T-cell (primary cell): ENCODE data around the gene SPINK5. TPM values are rescaled to one million over a fixed set of nuclear protein-coding genes. Genes with fewer than 3 reads are reported as not detected.

Source experiments
- ATAC-seq, 4 experiments: fragments of 200-7000 bp in 3 of 4; fragments of 150-1000 bp in 1 of 4; cut with Tn5 transposase; replicated peaks in 1 of 4; 1 replicate in 3 of 4; 2 replicates in 1 of 4; pipeline ENCODE4 v1.10.0; 2021; ENCODE audit warnings: moderate library complexity in 3 of 4, mild to moderate bottlenecking in 2 of 4, moderate number of reproducible peaks in 1 of 4
- CTCF ChIA-PET, 2 donors: fragments of 300-600 bp; sonication (Branson Sonifier 250); formaldehyde crosslinking; loops; one replicate each; lab custom pipeline; 2022; ENCODE audit warnings: antibody characterized with exemption in 2 of 2; lab: Charles Lee
- POLR2A ChIA-PET, 2 donors: fragments of 300-600 bp; sonication (Branson Sonifier 250); formaldehyde crosslinking; loops; one replicate each; lab custom pipeline; 2022; ENCODE audit warnings: antibody characterized with exemption in 2 of 2; lab: Charles Lee
- DNase-seq, 35 experiments: peaks; one replicate each; pipeline versions ENCODE4 v3.0.0 to v3.0.0-alpha.2; 2013 to 2023
- H3K27ac ChIP-seq: one replicate; pipeline ENCODE4 v1.5.1; 2013; ENCODE audit warnings: low read length
- H3K27me3 ChIP-seq, 2 experiments: replicated peaks in 1 of 2; 1 replicate in 1 of 2; 2 replicates in 1 of 2; pipeline versions ENCODE4 v1.6.1 to v1.7.0; 2013; ENCODE audit warnings: low read length in 1 of 2, mixed read lengths in 1 of 2; ENCODE audit not compliant: control insufficient read depth in 2 of 2, insufficient read depth in 2 of 2; ENCODE audit errors: extremely low read depth in 1 of 2
- H3K36me3 ChIP-seq, 2 donors: 1 replicate in 1 of 2; 2 replicates in 1 of 2; pipeline versions ENCODE4 v1.6.1 to v1.7.0; 2013; ENCODE audit warnings: low read length in 1 of 2; ENCODE audit not compliant: control insufficient read depth in 2 of 2, insufficient read depth in 1 of 2; ENCODE audit errors: extremely low read depth in 1 of 2
- H3K4me1 ChIP-seq, 2 experiments: 1 replicate in 1 of 2; 2 replicates in 1 of 2; pipeline versions ENCODE4 v1.6.1 to v1.7.0; 2013; ENCODE audit warnings: low read length in 2 of 2, mixed read lengths in 1 of 2; ENCODE audit not compliant: insufficient read depth in 2 of 2, control insufficient read depth in 1 of 2; ENCODE audit errors: extremely low read depth in 1 of 2
- H3K4me3 ChIP-seq, 2 donors: 1 replicate in 1 of 2; 2 replicates in 1 of 2; pipeline versions ENCODE4 v1.5.1 to v1.7.0; 2013; ENCODE audit warnings: mild to moderate bottlenecking in 2 of 2, low read length in 1 of 2, moderate library complexity in 1 of 2; ENCODE audit not compliant: control insufficient read depth in 1 of 2; ENCODE audit errors: extremely low read depth in 1 of 2
- H3K9me3 ChIP-seq: 2 replicates; pipeline ENCODE4 v1.7.0; 2013
- H3K27ac Mint-ChIP-seq, 2 donors: one replicate each; pipeline ENCODE4 v1.8.0; 2020 to 2021; ENCODE audit warnings: mild to moderate bottlenecking in 2 of 2, mixed read lengths in 2 of 2
- H3K27me3 Mint-ChIP-seq, 2 donors: one replicate each; pipeline ENCODE4 v1.8.0; 2021 to 2022; ENCODE audit warnings: mixed read lengths in 2 of 2
- H3K36me3 Mint-ChIP-seq: one replicate; pipeline ENCODE4 v1.8.0; 2021; ENCODE audit warnings: mixed read lengths
- H3K4me1 Mint-ChIP-seq, 3 donors: one replicate each; pipeline ENCODE4 v1.8.0; 2020 to 2022; ENCODE audit warnings: mixed read lengths in 3 of 3, mild to moderate bottlenecking in 1 of 3
- H3K4me3 Mint-ChIP-seq, 3 donors: one replicate each; pipeline ENCODE4 v1.8.0; 2020 to 2022; ENCODE audit warnings: mild to moderate bottlenecking in 3 of 3, mixed read lengths in 3 of 3, moderate library complexity in 3 of 3
- H3K9me3 Mint-ChIP-seq, 3 donors: one replicate each; pipeline ENCODE4 v1.8.0; 2020 to 2022; ENCODE audit warnings: mixed read lengths in 3 of 3
- WGBS: methylation state at CpG from one replicate; pipeline ENCODE4 v1.1.5; 2013; ENCODE audit warnings: missing lambda C conversion rate; ENCODE audit not compliant: insufficient coverage; 5-methylcytosine and 5-hydroxymethylcytosine counted together
- total RNA-seq, 35 experiments: library from RNA in 6 of 35; stranded (reverse) in 6 of 35; fragments of 120-200 nt in 1 of 35; gene quantifications; one replicate each; pipeline versions ENCODE4 v1.2.1 to v1.2.4 and lab custom pipeline; 2013 to 2026

The SPINK5 gene
- total RNA-seq, 5 donors from 2014 or later (not counting 1 experiment from before 2014, with no cell fraction given) = 0.07 TPM; not detected in 4

GRCh38 chr5:148072207-148072606 is 8.4 kb downstream of the SPINK5 start:
- H3K27ac Mint-ChIP-seq = no peak overlapping the region
- no peak overlapping the region for H3K4me3 ChIP-seq
- ChIA-PET CTCF (no interaction called here), POLR2A (no interaction called here)
- H3K4me1 Mint-ChIP-seq = no peaks in the 10 kb centered on the region
- H3K4me1 ChIP-seq = no peaks in the 10 kb centered on the region
- H3K27me3 ChIP-seq = no peaks in the 10 kb centered on the region
- no peak for ATAC-seq
- H3K4me3 Mint-ChIP-seq = no peak overlapping the region
- no peaks in the 10 kb centered on the region for H3K36me3 Mint-ChIP-seq
- no peak overlapping the region for H3K27ac ChIP-seq
- no peaks in the 10 kb centered on the region for H3K36me3 ChIP-seq
- WGBS = no CpG with 5 or more reads among the region's 2 CpGs
- peaks cover 0 to 3% of the 10 kb centered on the region in 2 donors for H3K27me3 Mint-ChIP-seq
- DNase-seq = no peak
- H3K9me3 Mint-ChIP-seq = peaks cover 3 to 13% (median 10%) of the 10 kb centered on the region in 3 donors
- no peaks in the 10 kb centered on the region for H3K9me3 ChIP-seq

- Mint-ChIP-seq H3K4me3 (no peak overlapping the region), H3K27ac (no peak overlapping the region), H3K36me3 (no peaks in the 10 kb centered on the region), H3K4me1 (no peaks in the 10 kb centered on the region), H3K27me3 (peaks cover 0 to 3% of the 10 kb centered on the region in 2 donors), H3K9me3 (peaks cover 3 to 13% (median 10%) of the 10 kb centered on the region in 3 donors)
- ATAC-seq (no peak), DNase-seq (no peak)
- H3K9me3 ChIP-seq = no peaks in the 10 kb centered on the region
- no peak overlapping the region for H3K4me3 ChIP-seq
- no peaks in the 10 kb centered on the region for H3K36me3 ChIP-seq
- POLR2A ChIA-PET = no interaction called here
- no peaks in the 10 kb centered on the region for H3K27me3 ChIP-seq
- CTCF ChIA-PET = no interaction called here
- no peaks in the 10 kb centered on the region for H3K4me1 ChIP-seq
- 40% methylated on average over 1 of the region's 2 CpGs for WGBS
- no peak overlapping the region for H3K27ac ChIP-seq
These were observed 11.7 kb downstream of the SPINK5 start for GRCh38 chr5:148075529-148075928.

- DNase-seq = no peak
- Histone ChIP-seq H3K9me3 (no peaks in the 10 kb centered on the region), H3K27me3 (no peaks in the 10 kb centered on the region), H3K27ac (no peak overlapping the region), H3K4me1 (no peaks in the 10 kb centered on the region), H3K4me3 (no peak overlapping the region), H3K36me3 (no peaks in the 10 kb centered on the region)
- no peak overlapping the region for H3K4me3 Mint-ChIP-seq
- ChIA-PET POLR2A (no interaction called here), CTCF (interaction anchor here in 1 of 2 donors (0.6 kb wide), 1 partner anchor 1091 kb away, joined by 8 read pairs; no protein-coding TSS in a partner anchor)
- no CpG with 5 or more reads among the region's 1 CpG for WGBS
- no peaks in the 10 kb centered on the region for H3K27me3 Mint-ChIP-seq
- H3K4me1 Mint-ChIP-seq = no peaks in the 10 kb centered on the region
- H3K36me3 Mint-ChIP-seq = no peaks in the 10 kb centered on the region
- H3K9me3 Mint-ChIP-seq = peaks cover 0 to 15% (median 2%) of the 10 kb centered on the region in 3 donors
- no peak for ATAC-seq
- no peak overlapping the region for H3K27ac Mint-ChIP-seq
These were observed 19.4 kb downstream of the SPINK5 start for GRCh38 chr5:148083203-148083602.

- H3K4me3 Mint-ChIP-seq = no peak overlapping the region
- DNase-seq = no peak
- WGBS = no CpG with 5 or more reads among the region's 2 CpGs
- H3K27ac ChIP-seq = no peak overlapping the region
- H3K9me3 Mint-ChIP-seq = peaks cover 0 to 15% (median 2%) of the 10 kb centered on the region in 3 donors
- H3K27me3 ChIP-seq = no peaks in the 10 kb centered on the region
- ATAC-seq = no peak
- H3K27ac Mint-ChIP-seq = no peak overlapping the region
- POLR2A ChIA-PET = no interaction called here
- no peaks in the 10 kb centered on the region for H3K4me1 ChIP-seq
- H3K9me3 ChIP-seq = no peaks in the 10 kb centered on the region
- H3K27me3 Mint-ChIP-seq = no peaks in the 10 kb centered on the region
- no peaks in the 10 kb centered on the region for H3K36me3 ChIP-seq
- no peaks in the 10 kb centered on the region for H3K4me1 Mint-ChIP-seq
- CTCF ChIA-PET = no interaction called here
- H3K36me3 Mint-ChIP-seq = no peaks in the 10 kb centered on the region
- H3K4me3 ChIP-seq = no peak overlapping the region
These were observed 20.5 kb downstream of the SPINK5 start for GRCh38 chr5:148084269-148084668.

GRCh38 chr5:148085310-148085709 is 21.5 kb downstream of the SPINK5 start:
- Mint-ChIP-seq H3K27ac (no peak overlapping the region), H3K4me3 (no peak overlapping the region), H3K27me3 (no peaks in the 10 kb centered on the region), H3K4me1 (no peaks in the 10 kb centered on the region), H3K9me3 (peaks cover 0 to 15% (median 2%) of the 10 kb centered on the region in 3 donors), H3K36me3 (no peaks in the 10 kb centered on the region)
- Histone ChIP-seq H3K27ac (no peak overlapping the region), H3K4me3 (no peak overlapping the region), H3K36me3 (no peaks in the 10 kb centered on the region), H3K9me3 (no peaks in the 10 kb centered on the region), H3K4me1 (no peaks in the 10 kb centered on the region), H3K27me3 (no peaks in the 10 kb centered on the region)
- DNase-seq = no peak
- no peak for ATAC-seq
- ChIA-PET POLR2A (no interaction called here), CTCF (no interaction called here)

GRCh38 chr5:148085977-148086705 is 22.4 kb downstream of the SPINK5 start:
- DNase-seq = no peak
- H3K27me3 ChIP-seq = no peaks in the 10 kb centered on the region
- H3K27ac ChIP-seq = no peak overlapping the region
- ChIA-PET CTCF (no interaction called here), POLR2A (no interaction called here)
- H3K4me3 ChIP-seq = no peak overlapping the region
- no peaks in the 10 kb centered on the region for H3K4me1 Mint-ChIP-seq
- H3K9me3 Mint-ChIP-seq = peaks cover 0 to 15% (median 2%) of the 10 kb centered on the region in 3 donors
- H3K27me3 Mint-ChIP-seq = no peaks in the 10 kb centered on the region
- H3K36me3 Mint-ChIP-seq = no peaks in the 10 kb centered on the region
- no CpG with 5 or more reads among the region's 7 CpGs for WGBS
- ATAC-seq = no peak
- no peaks in the 10 kb centered on the region for H3K9me3 ChIP-seq
- H3K4me1 ChIP-seq = no peaks in the 10 kb centered on the region
- H3K27ac Mint-ChIP-seq = no peak overlapping the region
- H3K4me3 Mint-ChIP-seq = no peak overlapping the region
- no peaks in the 10 kb centered on the region for H3K36me3 ChIP-seq
